T-cell (primary cell): ENCODE data around the gene SLC5A1. TPM values are rescaled to one million over a fixed set of nuclear protein-coding genes. Genes with fewer than 3 reads are reported as not detected.
"Not testable (repeated sequence)": the region's sequence is repeated elsewhere in the genome, so short reads cannot be mapped to it uniquely, and the experiment has no call there.

Experiments used
- ATAC-seq, 4 experiments: fragments of 200-7000 bp in 3 of 4; fragments of 150-1000 bp in 1 of 4; cut with Tn5 transposase; replicated peaks in 1 of 4; 1 replicate in 3 of 4; 2 replicates in 1 of 4; pipeline ENCODE4 v1.10.0; 2021; ENCODE audit warnings: moderate library complexity in 3 of 4, mild to moderate bottlenecking in 2 of 4, moderate number of reproducible peaks in 1 of 4
- CTCF ChIA-PET, 2 donors: fragments of 300-600 bp; sonication (Branson Sonifier 250); formaldehyde crosslinking; loops; one replicate each; lab custom pipeline; 2022; ENCODE audit warnings: antibody characterized with exemption in 2 of 2; lab: Charles Lee
- POLR2A ChIA-PET, 2 donors: fragments of 300-600 bp; sonication (Branson Sonifier 250); formaldehyde crosslinking; loops; one replicate each; lab custom pipeline; 2022; ENCODE audit warnings: antibody characterized with exemption in 2 of 2; lab: Charles Lee
- DNase-seq, 35 experiments: peaks; one replicate each; pipeline versions ENCODE4 v3.0.0 to v3.0.0-alpha.2; 2013 to 2023
- H3K27ac ChIP-seq: one replicate; pipeline ENCODE4 v1.5.1; 2013; ENCODE audit warnings: low read length
- H3K27me3 ChIP-seq, 2 experiments: replicated peaks in 1 of 2; 1 replicate in 1 of 2; 2 replicates in 1 of 2; pipeline versions ENCODE4 v1.6.1 to v1.7.0; 2013; ENCODE audit warnings: low read length in 1 of 2, mixed read lengths in 1 of 2; ENCODE audit not compliant: control insufficient read depth in 2 of 2, insufficient read depth in 2 of 2; ENCODE audit errors: extremely low read depth in 1 of 2
- H3K36me3 ChIP-seq, 2 donors: 1 replicate in 1 of 2; 2 replicates in 1 of 2; pipeline versions ENCODE4 v1.6.1 to v1.7.0; 2013; ENCODE audit warnings: low read length in 1 of 2; ENCODE audit not compliant: control insufficient read depth in 2 of 2, insufficient read depth in 1 of 2; ENCODE audit errors: extremely low read depth in 1 of 2
- H3K4me1 ChIP-seq, 2 experiments: 1 replicate in 1 of 2; 2 replicates in 1 of 2; pipeline versions ENCODE4 v1.6.1 to v1.7.0; 2013; ENCODE audit warnings: low read length in 2 of 2, mixed read lengths in 1 of 2; ENCODE audit not compliant: insufficient read depth in 2 of 2, control insufficient read depth in 1 of 2; ENCODE audit errors: extremely low read depth in 1 of 2
- H3K4me3 ChIP-seq, 2 donors: 1 replicate in 1 of 2; 2 replicates in 1 of 2; pipeline versions ENCODE4 v1.5.1 to v1.7.0; 2013; ENCODE audit warnings: mild to moderate bottlenecking in 2 of 2, low read length in 1 of 2, moderate library complexity in 1 of 2; ENCODE audit not compliant: control insufficient read depth in 1 of 2; ENCODE audit errors: extremely low read depth in 1 of 2
- H3K9me3 ChIP-seq: 2 replicates; pipeline ENCODE4 v1.7.0; 2013
- H3K27ac Mint-ChIP-seq, 2 donors: one replicate each; pipeline ENCODE4 v1.8.0; 2020 to 2021; ENCODE audit warnings: mild to moderate bottlenecking in 2 of 2, mixed read lengths in 2 of 2
- H3K27me3 Mint-ChIP-seq, 2 donors: one replicate each; pipeline ENCODE4 v1.8.0; 2021 to 2022; ENCODE audit warnings: mixed read lengths in 2 of 2
- H3K36me3 Mint-ChIP-seq: one replicate; pipeline ENCODE4 v1.8.0; 2021; ENCODE audit warnings: mixed read lengths
- H3K4me1 Mint-ChIP-seq, 3 donors: one replicate each; pipeline ENCODE4 v1.8.0; 2020 to 2022; ENCODE audit warnings: mixed read lengths in 3 of 3, mild to moderate bottlenecking in 1 of 3
- H3K4me3 Mint-ChIP-seq, 3 donors: one replicate each; pipeline ENCODE4 v1.8.0; 2020 to 2022; ENCODE audit warnings: mild to moderate bottlenecking in 3 of 3, mixed read lengths in 3 of 3, moderate library complexity in 3 of 3
- H3K9me3 Mint-ChIP-seq, 3 donors: one replicate each; pipeline ENCODE4 v1.8.0; 2020 to 2022; ENCODE audit warnings: mixed read lengths in 3 of 3
- WGBS: methylation state at CpG from one replicate; pipeline ENCODE4 v1.1.5; 2013; ENCODE audit warnings: missing lambda C conversion rate; ENCODE audit not compliant: insufficient coverage; 5-methylcytosine and 5-hydroxymethylcytosine counted together
- total RNA-seq, 35 experiments: library from RNA in 6 of 35; stranded (reverse) in 6 of 35; fragments of 120-200 nt in 1 of 35; gene quantifications; one replicate each; pipeline versions ENCODE4 v1.2.1 to v1.2.4 and lab custom pipeline; 2013 to 2026

SLC5A1 gene
- total RNA-seq, 5 donors from 2014 or later (not counting 1 experiment from before 2014, with no cell fraction given): not detected

DNA sequence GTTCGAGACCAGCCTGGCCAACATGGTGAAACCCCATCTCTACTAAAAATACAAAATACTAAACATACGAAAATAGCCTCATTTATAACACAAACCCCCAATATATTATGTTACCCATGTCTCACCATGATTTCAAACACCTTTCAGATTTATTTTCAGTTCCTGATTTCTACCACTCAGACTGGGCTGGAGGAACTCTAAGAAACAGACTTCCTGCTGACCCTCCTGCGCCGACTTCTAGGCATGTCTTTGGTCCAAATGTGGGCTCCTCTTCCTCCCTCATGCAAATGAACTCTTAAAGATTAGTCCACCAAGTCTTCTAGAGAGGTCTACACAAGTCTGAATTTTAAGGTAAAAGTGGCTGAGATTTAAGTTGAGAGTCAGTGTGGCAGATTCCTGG is 105.3 kb downstream of the SLC5A1 start:
- H3K36me3 Mint-ChIP-seq, H3K27ac ChIP-seq, POLR2A ChIA-PET, H3K36me3 ChIP-seq, H3K27ac Mint-ChIP-seq, H3K4me3 ChIP-seq, CTCF ChIA-PET, ATAC-seq, H3K27me3 Mint-ChIP-seq, H3K9me3 ChIP-seq, H3K4me3 Mint-ChIP-seq, H3K27me3 ChIP-seq, DNase-seq: not testable (repeated sequence)
- H3K4me1 Mint-ChIP-seq: peaks cover 24 to 39% (median 25%) of the 10 kb centered on the region in 3 donors
- peaks cover 0 to 10% of the 10 kb centered on the region in 2 experiments for H3K4me1 ChIP-seq
- H3K9me3 Mint-ChIP-seq: peaks cover 0 to 11% (median 9%) of the 10 kb centered on the region in 3 donors
- WGBS: 83% methylated on average over 1 of the region's 4 CpGs

DNA sequence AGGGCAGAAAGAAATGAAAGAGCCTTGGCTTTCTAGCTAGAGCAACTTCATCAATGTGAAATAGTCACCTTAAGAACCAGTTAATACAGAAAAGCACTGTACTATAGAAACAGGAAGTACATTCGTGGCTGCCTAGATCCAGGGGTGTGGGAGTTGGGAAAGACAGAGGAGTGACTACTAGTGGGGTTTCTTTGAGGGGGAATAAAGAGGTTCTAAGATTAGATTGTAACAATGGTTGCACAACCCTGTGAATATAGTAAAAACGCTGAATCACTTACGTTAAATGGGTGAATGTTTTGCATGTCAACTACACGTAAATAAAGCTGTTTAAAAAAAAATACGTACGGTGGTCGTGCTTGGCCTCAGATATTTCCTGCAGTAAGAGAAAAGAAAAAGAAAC is 107.6 kb downstream of the SLC5A1 start:
- H3K4me3 Mint-ChIP-seq, H3K4me3 ChIP-seq, DNase-seq, ATAC-seq, H3K27ac Mint-ChIP-seq, H3K4me1 ChIP-seq, H3K27me3 ChIP-seq, H3K27me3 Mint-ChIP-seq, H3K9me3 ChIP-seq, CTCF ChIA-PET, H3K36me3 ChIP-seq, POLR2A ChIA-PET, H3K27ac ChIP-seq, H3K36me3 Mint-ChIP-seq: not testable (repeated sequence)
- 100% methylated on average over 2 of the region's 7 CpGs for WGBS
- H3K4me1 Mint-ChIP-seq: peaks cover 6 to 25% (median 12%) of the 10 kb centered on the region in 3 donors
- H3K9me3 Mint-ChIP-seq: peaks cover 0 to 11% (median 9%) of the 10 kb centered on the region in 3 donors

DNA sequence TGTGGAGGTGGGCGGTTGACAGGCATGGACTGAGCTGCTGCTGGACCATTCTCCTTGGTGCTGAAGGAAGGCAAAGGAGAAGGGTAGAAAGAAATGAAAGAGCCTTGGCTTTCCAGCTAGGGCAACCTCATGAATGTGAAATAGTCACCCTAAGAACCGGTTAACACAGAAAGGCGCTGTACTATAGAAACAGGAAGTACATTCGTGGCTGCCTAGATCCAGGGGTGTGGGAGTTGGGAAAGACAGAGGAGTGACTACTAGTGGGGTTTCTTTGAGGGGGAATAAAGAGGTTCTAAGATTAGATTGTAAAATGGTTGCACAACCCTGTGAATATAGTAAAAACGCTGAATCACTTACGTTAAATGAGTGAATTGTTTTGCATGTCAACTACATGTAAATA is 108.6 kb downstream of the SLC5A1 start:
- 67% methylated on average over 4 of the region's 6 CpGs for WGBS
- H3K27me3 Mint-ChIP-seq, H3K4me3 Mint-ChIP-seq, H3K4me1 ChIP-seq, H3K9me3 ChIP-seq, POLR2A ChIA-PET, H3K27me3 ChIP-seq, H3K36me3 ChIP-seq, H3K27ac ChIP-seq, H3K36me3 Mint-ChIP-seq, H3K4me3 ChIP-seq, H3K27ac Mint-ChIP-seq, DNase-seq, CTCF ChIA-PET, ATAC-seq: not testable (repeated sequence)
- H3K9me3 Mint-ChIP-seq: peaks cover 0 to 11% (median 9%) of the 10 kb centered on the region in 3 donors
- peaks cover 6 to 25% (median 12%) of the 10 kb centered on the region in 3 donors for H3K4me1 Mint-ChIP-seq

DNA sequence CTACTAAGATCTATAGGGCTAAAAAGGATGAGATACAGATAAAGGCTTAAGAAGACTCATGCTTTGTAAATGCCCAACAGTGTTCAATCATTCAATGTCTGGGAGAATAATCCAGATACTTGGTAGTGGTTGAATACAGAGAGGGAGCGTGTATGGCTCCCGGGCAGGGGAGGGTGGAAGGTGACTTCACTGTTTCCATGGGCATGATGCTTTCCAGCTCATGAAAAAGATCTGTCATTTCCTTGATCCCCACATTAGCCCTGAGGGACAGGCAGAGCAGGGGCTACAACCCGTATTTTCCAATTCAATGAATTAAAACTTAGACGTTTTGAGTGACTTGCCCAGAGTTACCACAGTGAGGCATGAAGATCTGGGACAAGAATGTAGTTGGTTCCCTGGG is 111.7 kb downstream of the SLC5A1 start:
- not testable (repeated sequence) for H3K27me3 Mint-ChIP-seq

GRCh38 chr22:32157632-32158031 is 114.6 kb downstream of the SLC5A1 start:
- H3K4me1 ChIP-seq, POLR2A ChIA-PET, H3K4me3 Mint-ChIP-seq, CTCF ChIA-PET, DNase-seq, H3K36me3 ChIP-seq, H3K4me3 ChIP-seq, H3K9me3 Mint-ChIP-seq, H3K27me3 Mint-ChIP-seq, H3K27ac ChIP-seq, ATAC-seq, H3K36me3 Mint-ChIP-seq, H3K9me3 ChIP-seq, H3K27ac Mint-ChIP-seq: not testable (repeated sequence)
- WGBS: no CpG with 5 or more reads among the region's 5 CpGs
- H3K4me1 Mint-ChIP-seq: peaks cover 6 to 10% (median 10%) of the 10 kb centered on the region in 3 donors
- H3K27me3 ChIP-seq: peaks cover 0 to 12% of the 10 kb centered on the region in 2 experiments

More for the DNA sequence above, 111.7 kb downstream of the SLC5A1 start:
- WGBS: no CpG with 5 or more reads among the region's 4 CpGs
- H3K4me1 Mint-ChIP-seq: peaks cover 6 to 22% (median 12%) of the 10 kb centered on the region in 3 donors
- H3K4me1 ChIP-seq, CTCF ChIA-PET, H3K27ac Mint-ChIP-seq, H3K27ac ChIP-seq, H3K9me3 Mint-ChIP-seq, H3K36me3 Mint-ChIP-seq, H3K9me3 ChIP-seq, H3K4me3 ChIP-seq, ATAC-seq, H3K4me3 Mint-ChIP-seq, DNase-seq, POLR2A ChIA-PET, H3K36me3 ChIP-seq: not testable (repeated sequence)
- H3K27me3 ChIP-seq: peaks cover 0 to 12% of the 10 kb centered on the region in 2 experiments

GRCh38 chr22:32158712-32159533 is 115.9 kb downstream of the SLC5A1 start, which contains the start of gene C22orf42:
Gene C22orf42, minus strand, starts transcription at chr22:32159303. Its CDS starts 88 bp downstream, at chr22:32159215.
- peaks cover 0 to 4% (median under 1%) of the 10 kb centered on the region in 3 donors for H3K4me1 Mint-ChIP-seq
- no peak within 1 kb of the TSS for H3K27ac Mint-ChIP-seq
- H3K27me3 ChIP-seq: peaks cover 0 to 12% of the 10 kb centered on the region in 2 experiments
- H3K4me3 ChIP-seq: no peak within 1 kb of the TSS
- ChIA-PET CTCF (no interaction called here), POLR2A (no interaction called here)
- H3K27me3 Mint-ChIP-seq: peaks cover 7 to 9% of the 10 kb centered on the region in 2 donors
- ATAC-seq: no peak
- H3K36me3 ChIP-seq: no peaks in the 10 kb centered on the region
- DNase-seq: no peak
- no peaks in the 10 kb centered on the region for H3K36me3 Mint-ChIP-seq
- H3K4me3 Mint-ChIP-seq: no peak within 1 kb of the TSS
- no peaks in the 10 kb centered on the region for H3K4me1 ChIP-seq
- WGBS: 86% methylated on average over 10 of the region's 12 CpGs
- H3K9me3 ChIP-seq: no peaks in the 10 kb centered on the region
- H3K27ac ChIP-seq: no peak within 1 kb of the TSS
- H3K9me3 Mint-ChIP-seq: no peaks in the 10 kb centered on the region
